ENCODE data around the gene DUSP1. TPM values are rescaled to one million over a fixed set of nuclear protein-coding genes. Genes with fewer than 3 reads are reported as not detected.

Gene DUSP1
- polyA plus RNA-seq, 1 donor from 2014 or later = 48.3 TPM

DNA sequence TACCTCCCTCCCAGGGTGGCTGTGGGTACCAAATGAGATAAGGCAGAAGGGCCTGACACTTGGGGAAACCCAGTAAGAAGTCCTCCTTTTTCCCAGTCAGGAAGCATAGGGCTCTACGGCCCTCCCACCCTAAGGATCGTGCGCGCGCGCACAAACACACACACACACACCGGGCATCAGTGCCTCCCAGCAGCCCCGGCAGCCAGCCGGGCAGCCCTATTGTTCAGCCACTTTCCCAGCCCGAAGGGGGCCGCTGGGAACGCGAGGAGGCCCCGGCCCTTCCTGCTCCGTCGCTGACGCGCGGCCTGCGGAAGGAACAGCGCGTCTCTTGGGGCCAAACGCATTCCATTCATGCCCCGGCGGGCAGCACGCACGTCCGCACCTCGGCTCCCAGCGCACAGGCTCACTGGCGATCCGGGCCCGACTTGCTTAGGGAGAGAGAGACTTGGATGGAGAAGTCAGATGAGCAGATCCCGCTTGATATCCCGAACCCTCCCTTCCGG is 22.6 kb downstream of the DUSP1 start:
- Histone ChIP-seq H3K9me3 (ENCODE audit: low read length) (no peaks in the 10 kb centered on the region), H3K4me2 (ENCODE audit: low read length) (no peak overlapping the region), H3K27ac (ENCODE audit: low read length) (no peak overlapping the region), H4K20me1 (ENCODE audit: insufficient read depth) (no peaks in the 10 kb centered on the region), H2AFZ (ENCODE audit: low read depth, low read length) (no peak overlapping the region), H3K36me3 (ENCODE audit: insufficient read depth, low read length) (no peaks in the 10 kb centered on the region), H3K27me3 (ENCODE audit: insufficient read depth, low read depth, low read length) (no peaks in the 10 kb centered on the region), H3K79me2 (replicated peaks; ENCODE audit: insufficient read depth, low read length) (no peaks in the 10 kb centered on the region), H3K9ac (ENCODE audit: low read length) (no peak overlapping the region), H3F3A (ENCODE audit: insufficient read depth, low read length, poor library complexity, severe bottlenecking) (no peaks in the 10 kb centered on the region), H3K4me3 (ENCODE audit: low read length) (no peak overlapping the region), H3K9me2 (ENCODE audit: insufficient read depth, low read length) (no peaks in the 10 kb centered on the region)
- no peak for TF ChIP-seq RAD21 (conservative IDR thresholded peaks at IDR 0.05)
- TF ChIP-seq, protein P1, sequence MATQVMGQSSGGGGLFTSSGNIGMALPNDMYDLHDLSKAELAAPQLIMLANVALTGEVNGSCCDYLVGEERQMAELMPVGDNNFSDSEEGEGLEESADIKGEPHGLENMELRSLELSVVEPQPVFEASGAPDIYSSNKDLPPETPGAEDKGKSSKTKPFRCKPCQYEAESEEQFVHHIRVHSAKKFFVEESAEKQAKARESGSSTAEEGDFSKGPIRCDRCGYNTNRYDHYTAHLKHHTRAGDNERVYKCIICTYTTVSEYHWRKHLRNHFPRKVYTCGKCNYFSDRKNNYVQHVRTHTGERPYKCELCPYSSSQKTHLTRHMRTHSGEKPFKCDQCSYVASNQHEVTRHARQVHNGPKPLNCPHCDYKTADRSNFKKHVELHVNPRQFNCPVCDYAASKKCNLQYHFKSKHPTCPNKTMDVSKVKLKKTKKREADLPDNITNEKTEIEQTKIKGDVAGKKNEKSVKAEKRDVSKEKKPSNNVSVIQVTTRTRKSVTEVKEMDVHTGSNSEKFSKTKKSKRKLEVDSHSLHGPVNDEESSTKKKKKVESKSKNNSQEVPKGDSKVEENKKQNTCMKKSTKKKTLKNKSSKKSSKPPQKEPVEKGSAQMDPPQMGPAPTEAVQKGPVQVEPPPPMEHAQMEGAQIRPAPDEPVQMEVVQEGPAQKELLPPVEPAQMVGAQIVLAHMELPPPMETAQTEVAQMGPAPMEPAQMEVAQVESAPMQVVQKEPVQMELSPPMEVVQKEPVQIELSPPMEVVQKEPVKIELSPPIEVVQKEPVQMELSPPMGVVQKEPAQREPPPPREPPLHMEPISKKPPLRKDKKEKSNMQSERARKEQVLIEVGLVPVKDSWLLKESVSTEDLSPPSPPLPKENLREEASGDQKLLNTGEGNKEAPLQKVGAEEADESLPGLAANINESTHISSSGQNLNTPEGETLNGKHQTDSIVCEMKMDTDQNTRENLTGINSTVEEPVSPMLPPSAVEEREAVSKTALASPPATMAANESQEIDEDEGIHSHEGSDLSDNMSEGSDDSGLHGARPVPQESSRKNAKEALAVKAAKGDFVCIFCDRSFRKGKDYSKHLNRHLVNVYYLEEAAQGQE (IDR thresholded peaks at IDR 0.05; ENCODE audit: borderline replicate concordance) = no peak
- no peak for TF ChIP-seq EZH2 (IDR thresholded peaks at IDR 0.05; ENCODE audit: borderline replicate concordance, insufficient read depth, low read length, poor library complexity, severe bottlenecking)
- no peak for TF ChIP-seq SMC3 (conservative IDR thresholded peaks at IDR 0.05; ENCODE audit: poor library complexity)
- no peak for TF ChIP-seq POLR2AphosphoS5 (IDR thresholded peaks at IDR 0.05)
- no peak for TF ChIP-seq MXI1 (conservative IDR thresholded peaks at IDR 0.05; ENCODE audit: poor library complexity, severe bottlenecking)
- TF ChIP-seq TAF1 (IDR thresholded peaks at IDR 0.05; ENCODE audit: low read depth) = no peak
- TF ChIP-seq EP300 (conservative IDR thresholded peaks at IDR 0.05; ENCODE audit: poor library complexity, severe bottlenecking) = no peak

DNA sequence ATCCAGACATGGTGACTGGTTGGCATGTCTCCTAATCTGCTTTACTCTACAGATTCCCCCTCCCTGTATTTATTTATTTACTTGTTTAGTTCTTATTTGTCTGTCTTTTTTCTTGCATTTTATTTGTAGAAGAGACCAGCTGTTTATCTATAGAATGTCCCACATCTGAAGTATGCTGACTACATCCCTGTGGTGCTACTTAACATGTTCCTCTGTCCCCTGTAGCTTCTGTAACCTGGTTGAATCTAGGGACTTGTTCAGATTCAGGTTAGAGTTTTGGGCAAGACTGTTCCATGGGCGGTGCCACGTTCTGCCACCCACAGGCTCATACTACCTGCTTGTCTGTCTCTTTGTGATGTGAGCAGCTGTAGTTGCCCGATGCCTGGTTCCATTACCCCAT is 23.5 kb downstream of the DUSP1 start:
- H3K4me2 ChIP-seq (ENCODE audit: low read length) = no peak overlapping the region
- no peaks in the 10 kb centered on the region for H3F3A ChIP-seq (ENCODE audit: insufficient read depth, low read length, poor library complexity, severe bottlenecking)
- H4K20me1 ChIP-seq (ENCODE audit: insufficient read depth) = no peaks in the 10 kb centered on the region
- TF ChIP-seq EP300 (conservative IDR thresholded peaks at IDR 0.05; ENCODE audit: poor library complexity, severe bottlenecking) = no peak
- no peak for TF ChIP-seq MXI1 (conservative IDR thresholded peaks at IDR 0.05; ENCODE audit: poor library complexity, severe bottlenecking)
- TF ChIP-seq EZH2 (IDR thresholded peaks at IDR 0.05; ENCODE audit: borderline replicate concordance, insufficient read depth, low read length, poor library complexity, severe bottlenecking) = no peak
- no peak for TF ChIP-seq TAF1 (IDR thresholded peaks at IDR 0.05; ENCODE audit: low read depth)
- TF ChIP-seq, protein P2, sequence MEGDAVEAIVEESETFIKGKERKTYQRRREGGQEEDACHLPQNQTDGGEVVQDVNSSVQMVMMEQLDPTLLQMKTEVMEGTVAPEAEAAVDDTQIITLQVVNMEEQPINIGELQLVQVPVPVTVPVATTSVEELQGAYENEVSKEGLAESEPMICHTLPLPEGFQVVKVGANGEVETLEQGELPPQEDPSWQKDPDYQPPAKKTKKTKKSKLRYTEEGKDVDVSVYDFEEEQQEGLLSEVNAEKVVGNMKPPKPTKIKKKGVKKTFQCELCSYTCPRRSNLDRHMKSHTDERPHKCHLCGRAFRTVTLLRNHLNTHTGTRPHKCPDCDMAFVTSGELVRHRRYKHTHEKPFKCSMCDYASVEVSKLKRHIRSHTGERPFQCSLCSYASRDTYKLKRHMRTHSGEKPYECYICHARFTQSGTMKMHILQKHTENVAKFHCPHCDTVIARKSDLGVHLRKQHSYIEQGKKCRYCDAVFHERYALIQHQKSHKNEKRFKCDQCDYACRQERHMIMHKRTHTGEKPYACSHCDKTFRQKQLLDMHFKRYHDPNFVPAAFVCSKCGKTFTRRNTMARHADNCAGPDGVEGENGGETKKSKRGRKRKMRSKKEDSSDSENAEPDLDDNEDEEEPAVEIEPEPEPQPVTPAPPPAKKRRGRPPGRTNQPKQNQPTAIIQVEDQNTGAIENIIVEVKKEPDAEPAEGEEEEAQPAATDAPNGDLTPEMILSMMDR (IDR thresholded peaks at IDR 0.05; ENCODE audit: poor library complexity, severe bottlenecking) = no peak
- TF ChIP-seq RAD21 (conservative IDR thresholded peaks at IDR 0.05) = no peak
- no peak for TF ChIP-seq POLR2AphosphoS5 (IDR thresholded peaks at IDR 0.05)
- no peak overlapping the region for H3K4me3 ChIP-seq (ENCODE audit: low read length)
- H3K36me3 ChIP-seq (ENCODE audit: insufficient read depth, low read length) = no peaks in the 10 kb centered on the region
- H3K27ac ChIP-seq (ENCODE audit: low read length) = no peak overlapping the region
- H3K27me3 ChIP-seq (ENCODE audit: insufficient read depth, low read depth, low read length) = no peaks in the 10 kb centered on the region
- no peaks in the 10 kb centered on the region for H3K79me2 ChIP-seq (replicated peaks; ENCODE audit: insufficient read depth, low read length)
- H3K9ac ChIP-seq (ENCODE audit: low read length) = no peak overlapping the region
- H2AFZ ChIP-seq (ENCODE audit: low read depth, low read length) = no peak overlapping the region
- no peaks in the 10 kb centered on the region for H3K9me2 ChIP-seq (ENCODE audit: insufficient read depth, low read length)
- no peaks in the 10 kb centered on the region for H3K9me3 ChIP-seq (ENCODE audit: low read length)

All from neural cell (in vitro differentiated cells).